NCI-H1105 (cell line): Measurements from ENCODE around the gene PPHLN1.
A peak's percentile ranks its signal among the peaks of the same experiment; 100 is the strongest.

Experiments used
- DNase-seq: peaks from one replicate; lab custom pipeline; 2025; lab: John Stamatoyannopoulos, UW

Gene PPHLN1

GRCh38 chr12:42482748-42483520 lies 157.0 kb downstream of the PPHLN1 start:
- DNase-seq, result peak; percentile 62

DNA sequence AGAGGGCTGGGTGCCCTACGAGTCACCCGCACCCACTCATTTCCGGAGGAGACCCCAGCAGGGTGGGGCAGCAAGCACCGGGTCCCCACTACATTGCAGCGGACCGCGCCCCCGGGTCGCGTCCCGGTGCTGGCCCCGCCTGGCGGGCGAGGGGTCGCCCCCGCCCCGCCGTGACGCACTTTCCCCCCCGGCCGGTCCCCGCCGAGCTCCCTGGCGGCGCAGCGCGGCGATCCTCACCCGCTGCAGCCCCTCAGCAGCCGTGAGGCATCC lies 157.5 kb downstream of the PPHLN1 start:
- DNase-seq, result no peak

GRCh38 chr12:42484996-42485395 lies 159.0 kb downstream of the PPHLN1 start:
- no peak for DNase-seq

DNA sequence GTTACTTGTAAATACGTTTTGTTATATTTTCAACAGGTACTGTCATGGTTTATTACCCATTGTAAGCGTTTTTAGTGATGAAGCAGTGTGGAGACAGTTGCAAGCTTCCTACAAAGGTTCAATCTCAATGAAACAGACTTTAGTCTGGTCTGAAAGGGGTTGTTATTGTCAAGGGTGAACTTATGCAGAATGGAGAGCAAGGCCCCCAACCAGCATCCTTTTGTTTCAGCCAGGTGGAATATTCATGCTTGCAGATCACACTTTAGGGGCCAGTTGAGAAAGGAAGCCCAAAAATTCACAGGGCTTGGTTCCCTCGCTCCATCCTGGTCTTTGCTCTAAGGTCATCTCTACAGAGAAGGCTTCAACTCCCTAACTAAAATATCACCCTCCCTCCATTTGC lies 159.9 kb downstream of the PPHLN1 start:
- DNase-seq, result no peak

DNA sequence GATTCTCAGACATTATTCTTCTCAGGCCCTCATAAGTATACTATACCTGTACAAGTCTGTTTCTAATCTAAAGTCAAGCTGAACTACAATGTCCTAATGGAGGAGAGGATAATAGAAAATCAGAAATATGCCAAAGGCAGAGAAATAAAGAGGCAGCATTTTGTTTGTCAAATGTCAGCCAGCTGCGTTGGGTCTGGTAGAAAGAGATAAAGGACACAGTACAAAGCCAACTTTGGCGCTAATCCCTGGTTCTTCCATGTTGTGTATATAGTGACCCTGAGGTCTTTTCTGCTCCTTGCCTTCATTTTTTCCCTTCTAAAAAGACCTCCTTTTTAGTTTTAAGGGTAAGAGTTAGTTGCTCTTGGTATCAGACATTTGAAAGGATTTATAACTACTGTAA lies 160.4 kb downstream of the PPHLN1 start:
- DNase-seq, result no peak

DNA sequence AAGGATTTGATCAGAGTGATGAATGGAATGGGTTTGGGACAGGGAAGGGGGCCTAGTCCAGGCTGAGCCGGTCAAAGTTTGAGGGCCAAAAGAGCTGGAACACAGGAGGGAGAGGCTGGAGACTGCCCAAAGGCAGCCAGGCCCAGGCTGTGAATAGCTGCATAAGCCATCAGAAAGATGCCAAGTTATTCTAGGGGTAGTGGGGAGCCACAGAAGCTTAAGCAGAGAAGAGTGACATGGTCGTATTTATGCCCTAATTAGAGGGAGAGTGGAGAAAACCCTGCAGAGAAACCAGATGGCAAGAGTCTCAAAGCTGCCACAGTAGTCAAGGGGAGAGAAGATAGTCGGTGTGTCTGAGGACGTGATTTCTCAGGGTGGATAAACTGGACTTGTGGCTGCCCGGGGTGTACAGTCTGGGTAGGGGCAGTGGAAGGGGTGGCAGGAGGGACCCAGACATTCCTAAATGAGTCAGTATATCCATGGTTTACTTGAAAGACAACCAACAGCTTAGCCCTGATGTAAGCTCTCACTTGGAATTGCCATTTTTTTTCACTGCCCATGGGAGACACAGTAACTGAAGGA lies 164.4 kb downstream of the PPHLN1 start:
- no peak for DNase-seq
